ENCODE measurements around the gene PLB1.

DNA sequence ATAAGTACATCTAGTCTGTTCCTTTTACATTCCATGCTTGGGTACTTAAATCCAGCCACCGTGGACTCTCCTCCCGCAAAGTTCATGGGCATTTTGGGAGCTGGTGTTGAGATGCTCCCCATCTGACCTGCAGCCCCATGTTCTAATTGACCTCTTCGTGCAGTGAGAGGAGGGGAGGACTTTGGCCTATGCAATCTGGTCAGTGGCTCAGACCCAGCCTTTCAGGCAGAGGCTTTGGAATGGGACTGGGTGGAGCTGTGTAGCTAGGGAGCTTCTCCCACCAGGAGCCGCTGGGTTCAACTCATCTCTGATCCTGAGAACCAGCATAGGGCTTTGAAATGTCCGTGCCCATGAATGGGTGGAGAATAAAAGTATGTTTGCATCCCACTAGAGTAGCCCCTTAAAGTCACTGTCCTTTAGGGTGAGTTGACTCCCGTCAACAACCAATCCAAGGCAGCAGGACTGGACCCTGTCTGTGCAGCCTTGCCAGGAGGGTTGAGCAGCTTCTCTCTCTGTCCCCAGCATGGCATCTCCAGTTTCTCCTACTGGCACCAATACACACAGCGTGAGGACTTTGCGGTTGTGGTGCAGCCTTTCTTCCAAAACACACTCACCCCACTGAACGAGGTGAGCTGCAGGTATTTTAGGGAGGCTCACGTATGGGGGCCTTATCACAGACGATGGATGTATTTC is 135.8 kb downstream of the PLB1 start:
- TF ChIP-seq, protein P1, sequence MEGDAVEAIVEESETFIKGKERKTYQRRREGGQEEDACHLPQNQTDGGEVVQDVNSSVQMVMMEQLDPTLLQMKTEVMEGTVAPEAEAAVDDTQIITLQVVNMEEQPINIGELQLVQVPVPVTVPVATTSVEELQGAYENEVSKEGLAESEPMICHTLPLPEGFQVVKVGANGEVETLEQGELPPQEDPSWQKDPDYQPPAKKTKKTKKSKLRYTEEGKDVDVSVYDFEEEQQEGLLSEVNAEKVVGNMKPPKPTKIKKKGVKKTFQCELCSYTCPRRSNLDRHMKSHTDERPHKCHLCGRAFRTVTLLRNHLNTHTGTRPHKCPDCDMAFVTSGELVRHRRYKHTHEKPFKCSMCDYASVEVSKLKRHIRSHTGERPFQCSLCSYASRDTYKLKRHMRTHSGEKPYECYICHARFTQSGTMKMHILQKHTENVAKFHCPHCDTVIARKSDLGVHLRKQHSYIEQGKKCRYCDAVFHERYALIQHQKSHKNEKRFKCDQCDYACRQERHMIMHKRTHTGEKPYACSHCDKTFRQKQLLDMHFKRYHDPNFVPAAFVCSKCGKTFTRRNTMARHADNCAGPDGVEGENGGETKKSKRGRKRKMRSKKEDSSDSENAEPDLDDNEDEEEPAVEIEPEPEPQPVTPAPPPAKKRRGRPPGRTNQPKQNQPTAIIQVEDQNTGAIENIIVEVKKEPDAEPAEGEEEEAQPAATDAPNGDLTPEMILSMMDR (IDR thresholded peaks at IDR 0.05), result no peak
- no peak for TF ChIP-seq EZH2 (IDR thresholded peaks at IDR 0.05; ENCODE audit: borderline replicate concordance, insufficient read depth, low read depth, low read length, poor library complexity, severe bottlenecking)
